Activated CD8-positive, alpha-beta memory T cell treated with anti-CD3 and anti-CD28 coated beads for 24 hours (primary cell): ENCODE results near the gene SFMBT1.

Source experiments
- DNase-seq: peaks from one replicate; pipeline ENCODE4 v3.0.0-alpha.2; 2020

Gene SFMBT1

GRCh38 chr3:52983828-52984227 lies 62.0 kb downstream of the SFMBT1 start:
- no peak for DNase-seq

GRCh38 chr3:52983336-52983807 lies 62.5 kb downstream of the SFMBT1 start:
- peak; percentile 63 for DNase-seq

GRCh38 chr3:52982839-52983238 lies 63.0 kb downstream of the SFMBT1 start:
- no peak for DNase-seq

GRCh38 chr3:52979190-52979983 lies 66.5 kb downstream of the SFMBT1 start:
- no peak for DNase-seq

GRCh38 chr3:52978109-52978754 lies 67.6 kb downstream of the SFMBT1 start:
- DNase-seq, result no peak

GRCh38 chr3:52973806-52974205 lies 72.1 kb downstream of the SFMBT1 start:
- no peak for DNase-seq

- no peak for DNase-seq
Measured at GRCh38 chr3:52971895-52972294, 74.0 kb downstream of the SFMBT1 start.

- DNase-seq, result no peak
Measured at GRCh38 chr3:52967398-52967797, 78.5 kb downstream of the SFMBT1 start.

GRCh38 chr3:52962160-52962559 lies 83.7 kb downstream of the SFMBT1 start:
- DNase-seq, result no peak

GRCh38 chr3:52959773-52960172 lies 86.1 kb downstream of the SFMBT1 start:
- no peak for DNase-seq

- DNase-seq, result no peak
Measured at GRCh38 chr3:52939600-52939999, 106.3 kb downstream of the SFMBT1 start.

- peak; percentile 61 for DNase-seq
Measured at GRCh38 chr3:52934630-52935530, 111.0 kb downstream of the SFMBT1 start.

- no peak for DNase-seq
Measured at GRCh38 chr3:52931889-52932288, 114.0 kb downstream of the SFMBT1 start.

GRCh38 chr3:52931328-52931727 lies 114.5 kb downstream of the SFMBT1 start:
- no peak for DNase-seq

GRCh38 chr3:52930748-52931147 lies 115.1 kb downstream of the SFMBT1 start:
- no peak for DNase-seq

- no peak for DNase-seq
Measured at GRCh38 chr3:52926554-52926953, 119.3 kb downstream of the SFMBT1 start.

- DNase-seq, result no peak
Measured at GRCh38 chr3:52925405-52926313, 120.2 kb downstream of the SFMBT1 start.

- no peak for DNase-seq
Measured at GRCh38 chr3:52923963-52924362, 121.9 kb downstream of the SFMBT1 start.

- DNase-seq, result no peak
Measured at GRCh38 chr3:52920841-52921240, 125.0 kb downstream of the SFMBT1 start.

GRCh38 chr3:52917044-52917443 lies 128.8 kb downstream of the SFMBT1 start:
- no peak for DNase-seq

GRCh38 chr3:52915294-52915693 lies 130.6 kb downstream of the SFMBT1 start:
- no peak for DNase-seq
